ENCODE data around the gene GBP1. TPM values are rescaled to one million over a fixed set of nuclear protein-coding genes. Genes with fewer than 3 reads are reported as not detected.
"Not testable (repeated sequence)": the region's sequence is repeated elsewhere in the genome, so short reads cannot be mapped to it uniquely, and the experiment has no call there.

GBP1 gene
- total RNA-seq, 1 donor = 162 TPM

DNA sequence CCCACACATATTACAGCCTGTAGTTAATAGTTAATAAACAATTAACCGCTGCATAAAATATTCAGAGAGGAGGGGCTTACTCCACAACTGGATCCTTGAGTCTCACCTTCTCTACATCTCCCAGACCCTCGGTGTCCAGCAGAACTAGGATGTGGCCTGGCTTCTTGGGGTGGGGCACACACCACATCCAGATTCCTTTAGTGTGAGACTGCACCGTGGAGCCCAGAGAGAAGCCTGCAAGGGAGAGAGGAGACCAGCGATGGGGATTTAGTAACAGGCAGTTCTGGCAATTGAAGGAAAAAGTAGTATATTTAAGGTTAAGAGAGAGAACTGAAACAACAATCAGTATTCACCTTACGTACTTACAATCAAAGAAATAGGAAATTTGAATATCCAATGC is 4.9 kb downstream of the GBP1 start:
- no peak overlapping the region for H3K4me3 ChIP-seq (ENCODE audit: low read depth, low read length)
- TF ChIP-seq, protein P1, sequence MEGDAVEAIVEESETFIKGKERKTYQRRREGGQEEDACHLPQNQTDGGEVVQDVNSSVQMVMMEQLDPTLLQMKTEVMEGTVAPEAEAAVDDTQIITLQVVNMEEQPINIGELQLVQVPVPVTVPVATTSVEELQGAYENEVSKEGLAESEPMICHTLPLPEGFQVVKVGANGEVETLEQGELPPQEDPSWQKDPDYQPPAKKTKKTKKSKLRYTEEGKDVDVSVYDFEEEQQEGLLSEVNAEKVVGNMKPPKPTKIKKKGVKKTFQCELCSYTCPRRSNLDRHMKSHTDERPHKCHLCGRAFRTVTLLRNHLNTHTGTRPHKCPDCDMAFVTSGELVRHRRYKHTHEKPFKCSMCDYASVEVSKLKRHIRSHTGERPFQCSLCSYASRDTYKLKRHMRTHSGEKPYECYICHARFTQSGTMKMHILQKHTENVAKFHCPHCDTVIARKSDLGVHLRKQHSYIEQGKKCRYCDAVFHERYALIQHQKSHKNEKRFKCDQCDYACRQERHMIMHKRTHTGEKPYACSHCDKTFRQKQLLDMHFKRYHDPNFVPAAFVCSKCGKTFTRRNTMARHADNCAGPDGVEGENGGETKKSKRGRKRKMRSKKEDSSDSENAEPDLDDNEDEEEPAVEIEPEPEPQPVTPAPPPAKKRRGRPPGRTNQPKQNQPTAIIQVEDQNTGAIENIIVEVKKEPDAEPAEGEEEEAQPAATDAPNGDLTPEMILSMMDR (IDR thresholded peaks at IDR 0.05; ENCODE audit: insufficient read depth, low read depth, low read length) = no peak
- no peak for DNase-seq (ENCODE audit: low read depth)

- no peak overlapping the region for H3K4me3 ChIP-seq (ENCODE audit: low read depth, low read length)
- DNase-seq (ENCODE audit: low read depth) = no peak
- TF ChIP-seq, protein P1 (IDR thresholded peaks at IDR 0.05; ENCODE audit: insufficient read depth, low read depth, low read length) = no peak
Observed at GRCh38 chr1:89051955-89052312, 13.1 kb downstream of the GBP1 start.

GRCh38 chr1:89051300-89051954 is 13.6 kb downstream of the GBP1 start:
- TF ChIP-seq, protein P1 (IDR thresholded peaks at IDR 0.05; ENCODE audit: insufficient read depth, low read depth, low read length) = no peak
- no peak for DNase-seq (ENCODE audit: low read depth)
- no peak overlapping the region for H3K4me3 ChIP-seq (ENCODE audit: low read depth, low read length)

DNA sequence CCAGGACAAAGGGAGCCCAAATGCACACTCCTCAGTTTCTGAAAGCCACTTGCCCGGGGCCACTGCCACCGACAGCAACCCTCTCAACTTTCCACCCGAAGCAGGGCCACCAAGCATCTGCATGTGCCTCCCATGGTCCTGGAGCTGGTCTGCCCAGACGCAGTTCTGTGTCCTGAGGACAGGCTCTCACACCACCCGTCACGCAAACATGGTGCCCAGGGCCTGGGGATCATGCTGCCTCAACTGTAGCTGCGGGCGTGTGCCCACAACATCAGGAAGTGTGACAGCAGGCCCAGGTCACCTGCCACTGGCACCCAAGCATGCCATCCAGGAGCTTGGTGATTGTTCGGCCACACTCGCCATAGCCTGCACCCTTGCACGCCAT is 14.4 kb downstream of the GBP1 start:
- TF ChIP-seq, protein P1 (IDR thresholded peaks at IDR 0.05; ENCODE audit: insufficient read depth, low read depth, low read length) = no peak
- H3K4me3 ChIP-seq (ENCODE audit: low read depth, low read length) = no peak overlapping the region
- no peak for DNase-seq (ENCODE audit: low read depth)

DNA sequence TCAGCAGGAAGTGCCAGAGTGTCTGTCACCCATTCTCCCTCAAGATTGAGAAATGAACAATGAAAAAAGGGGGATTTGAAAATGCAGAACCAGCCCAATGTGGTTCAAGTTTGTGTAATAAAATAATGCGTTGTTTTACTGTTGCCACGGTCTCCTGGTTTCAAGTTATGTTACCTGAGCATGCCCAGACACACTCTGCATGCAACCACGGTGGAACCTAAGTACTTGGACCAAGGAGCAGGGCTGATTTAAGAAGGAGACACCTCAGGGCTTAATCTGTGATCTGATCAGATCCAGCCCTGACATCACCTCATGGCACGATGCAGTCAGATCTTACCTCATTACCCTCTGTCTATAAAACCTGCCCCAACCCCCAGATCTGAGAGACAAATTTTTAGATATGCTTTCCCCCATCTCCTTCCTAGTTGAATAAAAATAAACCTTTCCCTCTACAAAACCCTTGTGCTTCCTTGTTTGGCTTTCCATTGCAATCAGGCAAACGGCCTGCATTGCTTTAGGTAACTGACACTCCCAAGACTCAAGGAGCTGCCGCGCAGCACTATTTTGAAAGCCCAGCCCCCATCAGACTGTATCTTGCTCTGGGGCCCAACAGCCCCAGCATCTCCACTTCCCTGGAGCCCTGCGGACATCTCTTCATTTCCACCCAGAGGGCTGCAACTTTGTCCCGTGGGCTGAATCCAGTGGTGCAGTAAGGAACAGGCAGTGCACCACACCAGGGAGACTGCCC is 14.9 kb downstream of the GBP1 start:
- DNase-seq (ENCODE audit: low read depth) = not testable (repeated sequence)

DNA sequence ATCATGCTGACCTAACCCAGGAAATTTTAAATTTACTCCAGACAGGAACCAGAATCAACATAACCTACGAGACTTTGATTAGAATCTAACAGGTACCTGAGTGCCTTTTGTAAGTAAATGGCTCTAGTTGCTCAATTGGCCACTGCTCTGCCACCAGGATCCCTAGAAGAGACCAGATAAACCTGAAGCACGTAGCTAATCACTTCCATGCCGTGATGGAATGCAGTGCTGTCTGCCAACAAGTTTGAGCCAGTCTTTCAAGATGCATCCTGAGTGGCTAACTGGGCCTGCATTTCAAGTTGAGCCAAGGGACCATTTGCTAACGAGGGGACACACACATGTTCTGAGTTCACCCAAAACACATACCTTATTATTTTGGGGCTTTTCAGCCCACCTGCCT is 15.8 kb downstream of the GBP1 start:
- DNase-seq (ENCODE audit: low read depth) = not testable (repeated sequence)

More for the DNA sequence above, 14.9 kb downstream of the GBP1 start:
- H3K4me3 ChIP-seq (ENCODE audit: low read depth, low read length) = not testable (repeated sequence)

DNA sequence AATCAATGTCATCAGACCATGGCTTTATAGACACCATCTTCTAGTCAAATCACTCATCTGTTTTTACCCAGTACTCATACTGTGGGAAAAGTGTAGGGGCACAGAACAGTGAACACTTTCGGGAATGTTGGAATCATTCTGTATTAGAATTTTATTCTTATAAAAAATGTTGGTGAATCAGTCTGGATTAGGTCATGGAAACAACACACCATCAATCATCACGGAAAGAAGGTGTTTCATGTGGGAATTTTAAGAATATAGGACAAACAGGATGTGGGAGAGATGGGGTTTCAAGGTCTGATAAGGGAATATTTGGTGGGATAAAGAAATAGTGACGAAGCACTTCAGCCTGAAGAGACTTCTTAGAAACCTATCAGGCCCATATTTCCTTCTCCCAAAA is 17.3 kb downstream of the GBP1 start:
- DNase-seq (ENCODE audit: low read depth) = peak; percentile 27
- TF ChIP-seq, protein P1 (IDR thresholded peaks at IDR 0.05; ENCODE audit: insufficient read depth, low read depth, low read length) = no peak
- H3K4me3 ChIP-seq (ENCODE audit: low read depth, low read length) = no peak overlapping the region

More for the DNA sequence above, 15.8 kb downstream of the GBP1 start:
- not testable (repeated sequence) for H3K4me3 ChIP-seq (ENCODE audit: low read depth, low read length)

DNA sequence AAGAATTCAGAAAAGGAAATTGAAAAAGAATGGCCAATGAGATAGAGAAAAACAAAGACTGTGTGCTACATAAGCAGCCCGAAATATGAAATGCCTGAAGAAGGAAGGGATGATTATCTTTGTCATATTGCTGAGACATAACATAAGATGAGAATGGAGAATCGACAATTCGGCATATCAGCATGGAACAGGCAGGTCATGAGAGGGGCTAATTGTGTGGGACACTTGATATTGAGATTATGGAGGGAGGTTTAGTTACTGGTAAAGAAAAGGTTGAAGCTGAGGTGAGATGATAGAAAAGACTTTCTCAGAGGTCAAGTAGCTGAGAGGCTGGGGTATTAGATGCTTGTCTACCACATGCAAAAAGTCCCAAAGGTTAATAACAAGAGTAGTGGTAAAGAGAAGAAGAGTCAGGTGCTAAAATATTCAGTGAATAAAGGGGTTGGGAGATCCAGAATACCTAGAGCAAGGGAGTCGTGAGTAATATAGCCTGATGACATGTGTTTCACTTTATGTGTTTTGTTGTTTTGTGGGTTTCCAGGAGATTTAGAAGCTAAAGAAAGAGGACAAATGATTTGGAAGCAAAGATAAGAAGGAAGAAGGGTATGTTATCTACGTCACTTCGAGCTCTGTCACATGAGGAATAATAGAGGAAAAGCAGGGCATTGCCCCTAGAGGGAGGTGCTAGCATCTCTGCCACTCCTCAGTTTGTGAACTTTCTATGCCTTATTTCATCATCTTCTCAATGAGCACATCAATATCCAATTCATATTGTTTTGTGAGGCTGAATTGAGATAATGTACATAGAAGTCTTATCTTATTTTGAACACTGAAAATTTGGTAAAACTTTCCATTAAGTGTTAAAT is 18.5 kb downstream of the GBP1 start:
- DNase-seq (ENCODE audit: low read depth) = peak; percentile 21
- H3K4me3 ChIP-seq (ENCODE audit: low read depth, low read length) = not testable (repeated sequence)

Measured in fibroblast of villous mesenchyme (primary cell).